Measurements from ENCODE around the gene FOXA2. TPM values are rescaled to one million over a fixed set of nuclear protein-coding genes. Genes with fewer than 3 reads are reported as not detected.

Gene FOXA2
- total and polyA plus RNA-seq, 2 donors (not counting 3 experiments of a cell fraction or from before 2014, with no cell fraction given), result not detected

GRCh38 chr20:22617160-22617559, 32.8 kb upstream of the FOXA2 start:
- no peak overlapping the region for H3K9ac ChIP-seq (replicated peaks; ENCODE audit: extremely low read depth, insufficient read depth, low read length)
- H3K4me3 ChIP-seq (replicated peaks in 1 of 3; ENCODE audit: insufficient read depth in 1 of 3, low read depth in 1 of 3, low read length in 3 of 3), result no peak overlapping the region
- H3K36me3 ChIP-seq (ENCODE audit: control insufficient read depth in 2 of 2, extremely low read depth in 1 of 2, insufficient read depth in 2 of 2, low read length in 2 of 2), result no peaks in the 10 kb centered on the region
- no peak for DNase-seq (ENCODE audit: low read depth, low spot score)
- FAIRE-seq, result no peak
- no peaks in the 10 kb centered on the region for H3K27me3 ChIP-seq (ENCODE audit: control insufficient read depth in 2 of 2, insufficient read depth in 2 of 2, low read length in 2 of 2)
- CTCF ChIA-PET, result no interaction called here
- no peaks in the 10 kb centered on the region for H3K4me1 ChIP-seq (ENCODE audit: control insufficient read depth, extremely low read depth, insufficient read depth, low read length)
- no peaks in the 10 kb centered on the region for H3K9me1 ChIP-seq (replicated peaks; ENCODE audit: control insufficient read depth, extremely low read depth, insufficient read depth, low read length)
- H3K4me2 ChIP-seq (ENCODE audit: insufficient read depth, low read length), result no peak overlapping the region
- no peak for TF ChIP-seq CTCF (IDR thresholded peaks at IDR 0.05; ENCODE audit: extremely low read depth in 1 of 2, insufficient read depth in 1 of 2, low read depth in 1 of 2, low read length in 2 of 2)
- no peak for TF ChIP-seq GATA2 (IDR thresholded peaks at IDR 0.05; ENCODE audit: insufficient read depth, insufficient read length, low read depth, low read length)
- TF ChIP-seq JUN (IDR thresholded peaks at IDR 0.05; ENCODE audit: borderline replicate concordance, insufficient read depth, insufficient read length, low read depth), result no peak
- no peak for TF ChIP-seq EZH2 (IDR thresholded peaks at IDR 0.05; ENCODE audit: borderline replicate concordance, low read depth, low read length, severe bottlenecking)
- no peak for TF ChIP-seq MYC (IDR thresholded peaks at IDR 0.05; ENCODE audit: low read depth, low read length)
- no peak for TF ChIP-seq POLR2A (IDR thresholded peaks at IDR 0.05; ENCODE audit: low read depth, low read length)
- TF ChIP-seq POLR2AphosphoS5 (IDR thresholded peaks at IDR 0.05; ENCODE audit: insufficient read depth, low read depth, low read length), result no peak
- TF ChIP-seq MAX (IDR thresholded peaks at IDR 0.05; ENCODE audit: insufficient read depth, insufficient read length), result no peak
- TF ChIP-seq FOS (IDR thresholded peaks at IDR 0.05; ENCODE audit: borderline replicate concordance, insufficient read depth, low read length), result no peak
- intact Hi-C loops (cut with micrococcal nuclease) (no loop called here), dilution Hi-C loops (cut with MboI; ENCODE audit: extremely low pct_ligation_motif_present, low sequenced_read_pairs) (no loop called here)
- no TSS peak for BruUV-seq (replicated peaks)
- H3K79me2 ChIP-seq (ENCODE audit: control insufficient read depth, insufficient read depth, low read length), result no peaks in the 10 kb centered on the region
- H4K20me1 ChIP-seq (replicated peaks; ENCODE audit: control insufficient read depth, extremely low read depth, insufficient read depth, low read length), result no peaks in the 10 kb centered on the region
- POLR2A ChIA-PET, result no interaction called here
- no peak overlapping the region for H3K27ac ChIP-seq (ENCODE audit: insufficient read depth, low read depth, low read length)
- H3K9me3 ChIP-seq (replicated peaks; ENCODE audit: control insufficient read depth, insufficient read depth, low read length), result no peaks in the 10 kb centered on the region
- no peak overlapping the region for H2AFZ ChIP-seq (ENCODE audit: low read depth, low read length)
